Mucosa of stomach (tissue), 1 donor: Measurements from ENCODE around the gene FKBP5.
"Not testable (repeated sequence)": the region's sequence is repeated elsewhere in the genome, so short reads cannot be mapped to it uniquely, and the experiment has no call there.

ENCODE experiments used
- H3K27me3 ChIP-seq: one replicate; pipeline ENCODE4 v1.7.0; 2013; ENCODE audit warnings: mild to moderate bottlenecking, low read length; ENCODE audit not compliant: control insufficient read depth, insufficient read depth
- H3K36me3 ChIP-seq: one replicate; pipeline ENCODE4 v1.7.0; 2013; ENCODE audit warnings: low read length; ENCODE audit not compliant: control insufficient read depth, insufficient read depth
- H3K4me1 ChIP-seq: one replicate; pipeline ENCODE4 v1.7.0; 2013; ENCODE audit warnings: mild to moderate bottlenecking, low read length; ENCODE audit not compliant: control insufficient read depth, insufficient read depth
- H3K4me3 ChIP-seq: one replicate; pipeline ENCODE4 v1.7.0; 2013; ENCODE audit warnings: low read length
- H3K9ac ChIP-seq: one replicate; pipeline ENCODE4 v1.7.0; 2013; ENCODE audit warnings: mild to moderate bottlenecking, low read length, moderate library complexity
- H3K9me3 ChIP-seq: one replicate; pipeline ENCODE4 v1.7.0; 2013; ENCODE audit warnings: mild to moderate bottlenecking, low read length, moderate library complexity; ENCODE audit not compliant: control insufficient read depth
- donor health status: Pancreatic carcinoma.

Gene FKBP5

DNA sequence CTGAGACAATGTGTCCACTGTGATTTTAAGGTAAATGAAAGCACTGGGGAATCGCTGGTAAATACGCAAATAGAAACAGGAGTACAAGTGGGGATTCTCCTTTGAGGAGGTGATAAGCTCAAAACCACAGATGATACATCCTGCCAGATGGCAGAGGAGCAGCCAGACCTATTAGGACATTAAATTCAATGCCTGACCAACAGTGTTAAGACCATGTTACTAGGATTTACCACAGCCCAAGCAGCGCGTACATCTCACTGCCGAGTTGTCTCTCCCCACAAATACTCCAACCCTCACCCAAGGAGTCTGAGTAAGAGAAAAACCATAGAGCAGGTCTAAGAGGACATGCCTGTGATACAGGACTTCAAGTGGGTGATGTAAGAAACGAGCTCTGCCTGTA lies 107.1 kb downstream of the FKBP5 start:
- no peaks in the 10 kb centered on the region for H3K9me3 ChIP-seq
- H3K4me3 ChIP-seq, result no peak overlapping the region
- H3K27me3 ChIP-seq, result no peaks in the 10 kb centered on the region
- H3K36me3 ChIP-seq, result no peaks in the 10 kb centered on the region
- H3K9ac ChIP-seq, result no peak overlapping the region
- H3K4me1 ChIP-seq, result no peaks in the 10 kb centered on the region

DNA sequence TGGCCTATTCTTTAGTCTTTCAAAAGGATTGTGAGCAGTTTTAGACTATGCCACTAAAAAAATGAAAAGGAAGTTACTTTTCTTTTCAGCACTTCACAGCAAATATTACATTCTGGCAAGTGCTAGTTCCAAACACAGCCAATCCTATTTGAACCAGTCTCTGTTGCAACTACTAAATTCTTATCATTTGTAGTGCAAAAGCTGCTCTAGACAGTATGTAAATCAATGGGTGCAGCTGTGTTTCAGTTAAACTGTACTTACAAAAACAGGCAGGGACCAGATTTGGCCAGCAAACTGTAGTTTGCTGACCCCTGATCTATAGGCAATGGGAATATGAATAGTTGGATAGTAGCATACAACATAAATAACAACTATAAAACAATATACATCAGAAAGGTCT lies 107.9 kb downstream of the FKBP5 start:
- Histone ChIP-seq H3K36me3 (no peaks in the 10 kb centered on the region), H3K27me3 (no peaks in the 10 kb centered on the region), H3K4me1 (no peaks in the 10 kb centered on the region), H3K9me3 (no peaks in the 10 kb centered on the region), H3K9ac (no peak overlapping the region), H3K4me3 (no peak overlapping the region)

GRCh38 chr6:35576682-35577081 lies 112.0 kb downstream of the FKBP5 start:
- Histone ChIP-seq H3K27me3 (no peaks in the 10 kb centered on the region), H3K4me1 (no peaks in the 10 kb centered on the region), H3K9ac (no peak overlapping the region), H3K9me3 (no peaks in the 10 kb centered on the region), H3K36me3 (no peaks in the 10 kb centered on the region), H3K4me3 (no peak overlapping the region)

DNA sequence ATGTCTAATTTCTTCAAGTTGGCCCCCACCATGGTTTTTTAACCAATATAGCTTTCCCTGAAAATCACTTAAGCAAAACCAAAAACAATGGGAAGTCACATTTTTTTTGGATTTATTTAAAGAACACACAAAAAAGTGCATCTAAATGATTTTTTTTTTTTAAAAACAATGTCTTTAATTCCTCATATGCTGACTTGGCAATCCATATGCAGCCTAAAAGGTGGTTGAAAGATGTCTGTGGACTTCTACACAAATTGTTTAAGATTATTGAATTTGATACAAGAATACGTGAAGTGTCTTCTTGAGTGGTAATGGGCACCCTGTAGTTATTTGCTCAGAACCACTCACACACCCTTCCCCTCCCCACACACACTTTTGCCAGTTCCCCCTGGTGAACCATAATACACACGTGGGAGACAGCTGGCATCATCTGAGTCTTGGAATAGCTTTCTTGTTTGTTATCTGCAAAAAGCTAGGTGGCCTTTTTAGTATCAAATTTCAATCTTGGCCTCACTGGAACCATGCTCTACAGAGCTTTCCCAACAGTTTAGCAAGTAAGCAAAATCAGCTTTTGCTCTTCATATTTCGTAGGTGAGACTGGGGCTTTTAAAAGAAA lies 115.1 kb downstream of the FKBP5 start:
- no peaks in the 10 kb centered on the region for H3K27me3 ChIP-seq
- H3K9ac ChIP-seq, result no peak overlapping the region
- no peak overlapping the region for H3K4me3 ChIP-seq
- H3K9me3 ChIP-seq, result no peaks in the 10 kb centered on the region
- no peaks in the 10 kb centered on the region for H3K36me3 ChIP-seq
- H3K4me1 ChIP-seq, result no peaks in the 10 kb centered on the region

DNA sequence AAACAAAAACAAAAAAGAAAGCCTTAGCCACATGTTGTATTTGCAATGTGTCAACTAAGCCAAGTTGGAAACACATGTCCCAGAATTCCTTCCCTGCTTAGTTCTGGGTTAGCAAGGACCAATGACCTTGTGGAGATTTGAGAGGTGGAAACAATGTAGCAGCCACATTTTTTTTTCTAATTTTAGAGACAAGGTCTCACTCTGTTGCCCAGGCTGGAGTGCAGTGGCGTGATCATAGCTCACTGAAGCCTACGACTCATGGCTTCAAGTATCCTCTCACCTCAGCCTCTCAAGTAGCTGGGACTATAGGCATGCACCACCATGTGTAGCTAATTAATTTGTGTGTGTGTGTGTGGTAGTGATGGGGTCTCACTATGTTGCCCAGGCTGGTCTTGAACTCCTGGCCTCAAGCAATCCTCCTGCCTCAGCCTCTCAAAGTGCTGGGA lies 117.8 kb downstream of the FKBP5 start:
- not testable (repeated sequence) for H3K27me3 ChIP-seq, H3K36me3 ChIP-seq, H3K4me3 ChIP-seq, H3K4me1 ChIP-seq, H3K9me3 ChIP-seq, H3K9ac ChIP-seq

- Histone ChIP-seq H3K4me1 (no peaks in the 10 kb centered on the region), H3K9ac (no peak overlapping the region), H3K9me3 (no peaks in the 10 kb centered on the region), H3K27me3 (no peaks in the 10 kb centered on the region), H3K4me3 (no peak overlapping the region), H3K36me3 (no peaks in the 10 kb centered on the region)
These were observed 119.7 kb downstream of the FKBP5 start for GRCh38 chr6:35569011-35569461.

GRCh38 chr6:35566794-35567193 lies 121.9 kb downstream of the FKBP5 start:
- H3K9me3 ChIP-seq, result no peaks in the 10 kb centered on the region
- no peak overlapping the region for H3K4me3 ChIP-seq
- H3K4me1 ChIP-seq, result no peaks in the 10 kb centered on the region
- H3K27me3 ChIP-seq, result no peaks in the 10 kb centered on the region
- H3K9ac ChIP-seq, result no peak overlapping the region
- H3K36me3 ChIP-seq, result no peaks in the 10 kb centered on the region

- H3K4me1 ChIP-seq, result no peaks in the 10 kb centered on the region
- no peaks in the 10 kb centered on the region for H3K27me3 ChIP-seq
- H3K4me3 ChIP-seq, result no peak overlapping the region
- H3K9me3 ChIP-seq, result no peaks in the 10 kb centered on the region
- no peak overlapping the region for H3K9ac ChIP-seq
- H3K36me3 ChIP-seq, result no peaks in the 10 kb centered on the region
These were observed 124.0 kb downstream of the FKBP5 start for GRCh38 chr6:35564733-35565132.

DNA sequence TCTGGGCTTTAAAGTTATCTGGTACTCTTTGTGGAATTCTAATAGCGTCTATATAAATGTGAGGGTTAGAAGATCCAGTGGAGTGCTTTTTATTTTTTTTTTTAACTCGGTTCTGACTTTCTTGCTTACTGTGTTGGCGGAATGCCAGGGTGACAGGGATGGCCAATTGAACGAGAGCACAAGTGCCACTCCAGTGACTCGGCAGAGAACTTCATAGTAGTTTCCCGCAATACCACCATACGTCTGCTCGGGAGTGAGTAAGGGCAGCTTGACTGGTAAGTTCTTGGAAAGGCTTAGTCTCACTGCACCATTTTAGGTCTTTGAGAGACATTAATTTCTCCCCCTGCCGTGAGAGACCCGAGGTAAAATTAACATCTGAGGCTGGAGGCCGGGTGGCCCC lies 126.7 kb downstream of the FKBP5 start:
- H3K36me3 ChIP-seq, result no peaks in the 10 kb centered on the region
- H3K4me1 ChIP-seq, result no peaks in the 10 kb centered on the region
- no peak overlapping the region for H3K4me3 ChIP-seq
- H3K9me3 ChIP-seq, result no peaks in the 10 kb centered on the region
- no peaks in the 10 kb centered on the region for H3K27me3 ChIP-seq
- H3K9ac ChIP-seq, result no peak overlapping the region

- Histone ChIP-seq H3K4me1 (no peaks in the 10 kb centered on the region), H3K27me3 (no peaks in the 10 kb centered on the region), H3K9ac (no peak overlapping the region), H3K4me3 (no peak overlapping the region), H3K9me3 (no peaks in the 10 kb centered on the region), H3K36me3 (no peaks in the 10 kb centered on the region)
These were observed 127.6 kb downstream of the FKBP5 start for GRCh38 chr6:35561113-35561512.

DNA sequence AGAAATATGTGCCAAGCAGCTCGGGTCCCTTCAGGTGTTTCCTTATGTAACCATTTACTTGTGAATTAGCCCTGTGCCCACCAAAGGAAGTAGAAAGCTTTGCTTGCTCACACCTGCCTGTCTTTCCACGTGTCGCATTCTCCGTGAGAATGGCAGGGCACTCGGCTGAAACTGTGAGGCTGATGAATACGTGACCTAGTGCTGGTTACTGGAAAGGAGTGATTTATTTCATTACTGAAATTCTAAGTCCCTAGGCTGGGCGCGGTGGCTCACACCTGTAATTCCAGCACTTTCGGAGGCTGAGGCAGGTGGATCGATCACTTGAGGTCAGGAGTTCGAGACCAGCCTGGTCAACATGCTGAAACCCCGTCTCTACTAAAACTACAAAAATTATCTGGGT lies 130.1 kb downstream of the FKBP5 start:
- H3K9ac ChIP-seq, result no peak overlapping the region
- no peaks in the 10 kb centered on the region for H3K27me3 ChIP-seq
- no peaks in the 10 kb centered on the region for H3K4me1 ChIP-seq
- H3K9me3 ChIP-seq, result no peaks in the 10 kb centered on the region
- H3K36me3 ChIP-seq, result no peaks in the 10 kb centered on the region
- H3K4me3 ChIP-seq, result no peak overlapping the region

GRCh38 chr6:35557239-35557638 lies 131.5 kb downstream of the FKBP5 start:
- Histone ChIP-seq H3K36me3 (no peaks in the 10 kb centered on the region), H3K4me1 (no peaks in the 10 kb centered on the region), H3K27me3 (peaks cover 3% of the 10 kb centered on the region), H3K4me3 (no peak overlapping the region), H3K9ac (no peak overlapping the region), H3K9me3 (no peaks in the 10 kb centered on the region)

DNA sequence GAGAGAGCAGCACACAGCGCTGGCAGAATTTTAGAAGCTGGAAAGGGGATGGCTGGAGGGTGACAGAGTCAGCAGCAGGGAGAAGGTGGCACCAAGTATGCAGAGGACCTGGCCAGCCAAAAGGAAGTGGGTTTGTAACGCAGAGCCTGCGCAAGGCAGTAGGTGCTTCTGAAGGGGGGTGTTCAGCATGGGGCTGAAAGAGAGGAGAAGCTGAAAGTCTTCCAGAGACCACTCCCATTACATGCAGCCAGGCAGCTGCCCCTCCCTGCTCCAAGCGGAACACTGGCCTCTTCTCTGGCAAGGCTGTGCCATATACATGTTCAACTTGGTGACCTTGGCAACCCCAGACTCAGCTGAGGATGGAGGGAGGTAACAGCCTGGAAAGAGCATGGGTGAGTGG lies 133.9 kb downstream of the FKBP5 start:
- Histone ChIP-seq H3K9me3 (no peaks in the 10 kb centered on the region), H3K9ac (no peak overlapping the region), H3K36me3 (no peaks in the 10 kb centered on the region), H3K4me1 (no peaks in the 10 kb centered on the region), H3K4me3 (no peak overlapping the region), H3K27me3 (peaks cover 3% of the 10 kb centered on the region)
